GM15510 (cell line): Measurements from ENCODE around the gene VPS33A.

Source experiments
- POLR2A ChIP-seq: IDR thresholded peaks from 3 replicates; pipeline ENCODE4 v1.6.1; 2011; ENCODE audit warnings: borderline replicate concordance; ENCODE audit not compliant: insufficient read length; ENCODE audit errors: extremely low read depth

The VPS33A gene

GRCh38 chr12:122216445-122216844 lies 49.8 kb downstream of the VPS33A start:
- TF ChIP-seq POLR2A, result no peak

GRCh38 chr12:122215771-122216170 lies 50.5 kb downstream of the VPS33A start:
- TF ChIP-seq POLR2A, result no peak

- no peak for TF ChIP-seq POLR2A
Measured at GRCh38 chr12:122208073-122208820, 58.0 kb downstream of the VPS33A start.

DNA sequence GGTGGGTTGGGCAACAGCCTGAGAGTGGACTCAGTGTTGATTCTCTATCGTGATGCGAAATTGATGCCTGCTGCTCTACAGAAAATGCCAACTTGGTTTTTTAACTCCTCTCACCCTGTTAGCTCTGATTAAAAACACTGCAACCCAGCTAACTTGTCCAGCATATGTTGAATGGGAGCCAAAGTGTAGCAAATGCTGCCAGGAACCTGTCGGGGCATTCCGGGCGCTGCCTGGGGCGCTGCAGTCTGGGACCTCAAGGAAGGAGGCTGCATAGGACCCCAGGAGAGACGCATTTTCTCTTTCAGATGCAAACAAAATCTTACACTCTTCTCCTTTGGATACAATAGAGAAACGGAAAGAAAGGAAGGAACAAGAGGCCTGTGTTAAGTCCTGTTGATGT lies 58.9 kb downstream of the VPS33A start:
- TF ChIP-seq POLR2A, result no peak

GRCh38 chr12:122206976-122207375 lies 59.3 kb downstream of the VPS33A start:
- TF ChIP-seq POLR2A, result no peak

GRCh38 chr12:122206111-122206881 lies 60.0 kb downstream of the VPS33A start:
- TF ChIP-seq POLR2A, result no peak

GRCh38 chr12:122205053-122205925 lies 61.0 kb downstream of the VPS33A start:
- no peak for TF ChIP-seq POLR2A

DNA sequence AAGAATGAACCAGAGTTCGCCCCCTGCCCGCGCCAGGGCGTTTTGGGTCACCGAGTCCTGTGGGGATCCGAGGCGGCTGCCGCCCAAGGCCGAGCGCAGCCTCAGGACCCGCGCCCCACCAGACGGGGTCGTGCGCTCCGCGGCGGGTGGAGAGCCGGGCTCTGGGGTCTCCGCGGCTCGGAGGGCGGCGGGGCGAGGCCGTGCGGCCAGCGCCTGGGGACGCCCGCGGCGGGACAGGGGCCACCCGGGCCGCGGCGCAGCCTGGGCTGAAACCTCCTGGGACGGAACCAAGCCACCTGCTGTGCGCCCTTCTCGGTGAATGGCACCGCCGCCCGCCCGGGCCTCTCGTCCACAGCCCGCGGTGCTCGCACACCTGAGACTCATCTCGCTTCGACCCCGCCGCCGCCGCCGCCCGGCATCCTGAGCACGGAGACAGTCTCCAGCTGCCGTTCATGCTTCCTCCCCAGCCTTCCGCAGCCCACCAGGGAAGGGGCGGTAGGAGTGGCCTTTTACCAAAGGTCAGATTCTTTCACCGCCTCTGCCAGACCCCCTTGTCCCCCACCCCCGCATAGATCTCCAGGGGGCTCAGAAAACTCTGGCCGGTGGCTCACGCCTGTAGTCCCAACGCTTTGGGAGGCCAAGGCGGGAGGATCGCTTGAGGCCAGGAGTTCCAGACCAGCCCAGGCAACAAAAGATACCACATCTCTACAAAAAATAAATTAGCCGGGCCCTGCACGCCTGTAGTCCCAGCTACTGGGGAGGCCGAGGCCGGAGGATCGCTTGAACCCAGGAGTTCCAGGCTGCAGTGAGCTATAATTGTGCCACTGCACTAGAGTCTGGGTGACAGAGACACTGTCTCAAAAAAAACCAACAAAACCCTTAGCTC lies 61.9 kb downstream of the VPS33A start:
- TF ChIP-seq POLR2A, result no peak

- TF ChIP-seq POLR2A, result no peak
Measured at GRCh38 chr12:122203301-122204166, 62.8 kb downstream of the VPS33A start, which contains the start of gene B3GNT4. Gene B3GNT4, plus strand, starts transcription at chr12:122203709. Its CDS starts 910 bp downstream, at chr12:122204619.

GRCh38 chr12:122202017-122202416 lies 64.3 kb downstream of the VPS33A start:
- TF ChIP-seq POLR2A, result no peak

DNA sequence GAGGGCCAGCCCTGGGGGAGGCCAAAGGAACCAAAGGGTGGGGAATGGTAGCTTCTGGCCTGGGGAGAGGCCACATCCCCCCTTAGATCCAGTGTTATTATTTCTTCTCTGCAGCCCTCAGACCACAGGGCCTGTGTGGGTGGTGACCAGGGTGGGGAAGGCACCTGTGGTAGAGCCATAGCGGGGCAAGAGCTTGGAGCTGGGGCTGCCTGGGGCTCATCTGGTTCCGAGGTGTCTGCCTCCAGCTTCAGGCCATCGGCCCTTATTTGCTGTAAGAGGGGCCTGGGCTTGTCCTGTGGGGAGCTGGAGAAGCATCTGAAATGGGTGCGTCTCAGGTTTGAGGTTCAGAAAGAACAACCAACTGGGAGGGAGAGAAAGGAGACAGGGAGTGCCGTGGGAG lies 64.9 kb downstream of the VPS33A start:
- no peak for TF ChIP-seq POLR2A

- no peak for TF ChIP-seq POLR2A
Measured at GRCh38 chr12:122200541-122201175, 65.6 kb downstream of the VPS33A start.
